H9 (cell line): Measurements from ENCODE around the gene VAV3. TPM values are rescaled to one million over a fixed set of nuclear protein-coding genes. Genes with fewer than 3 reads are reported as not detected.

ENCODE experiments used
- DNase-seq: peaks from one replicate; pipeline ENCODE4 v3.0.0-alpha.2; 2017
- H2AFZ ChIP-seq: one replicate; pipeline ENCODE4 v1.6.1; 2013; ENCODE audit warnings: mild to moderate bottlenecking, low read length, control low read depth, moderate library complexity
- H2AK5ac ChIP-seq: 2 replicates; pipeline ENCODE4 v1.6.1; 2013; ENCODE audit warnings: low read length, control low read depth, mixed read lengths; ENCODE audit not compliant: insufficient read length
- H2BK120ac ChIP-seq: one replicate; pipeline ENCODE4 v1.6.1; 2013; ENCODE audit warnings: low read depth, mild to moderate bottlenecking, low read length, control low read depth, inconsistent platforms; ENCODE audit not compliant: poor library complexity, severe bottlenecking
- H2BK12ac ChIP-seq: 2 replicates; pipeline ENCODE4 v1.6.1; 2013; ENCODE audit warnings: low read length, control low read depth, mixed read lengths, low read depth; ENCODE audit not compliant: insufficient read length
- H2BK15ac ChIP-seq: 2 replicates; pipeline ENCODE4 v1.6.1; 2013; ENCODE audit warnings: low read depth, low read length, control low read depth
- H2BK20ac ChIP-seq: one replicate; pipeline ENCODE4 v1.6.1; 2013; ENCODE audit warnings: low read depth, mild to moderate bottlenecking, low read length, control low read depth, inconsistent platforms; ENCODE audit not compliant: poor library complexity, severe bottlenecking
- H2BK5ac ChIP-seq: 2 replicates; pipeline ENCODE4 v1.6.1; 2013; ENCODE audit warnings: low read length, control low read depth, mixed read lengths; ENCODE audit not compliant: insufficient read length
- H3K14ac ChIP-seq: 2 replicates; pipeline ENCODE4 v1.6.1; 2013; ENCODE audit warnings: low read length, control low read depth; ENCODE audit not compliant: insufficient read depth
- H3K18ac ChIP-seq: 2 replicates; pipeline ENCODE4 v1.6.1; 2013; ENCODE audit warnings: low read depth, mild to moderate bottlenecking, mixed read lengths, low read length, control low read depth; ENCODE audit not compliant: insufficient read length
- H3K23ac ChIP-seq: 2 replicates; pipeline ENCODE4 v1.6.1; 2013; ENCODE audit warnings: low read length, control low read depth, mixed read lengths, low read depth; ENCODE audit not compliant: insufficient read length
- H3K23me2 ChIP-seq: 2 replicates; pipeline ENCODE4 v1.6.1; 2013; ENCODE audit warnings: low read depth, mild to moderate bottlenecking, mixed read lengths, low read length, control low read depth; ENCODE audit not compliant: insufficient read length, poor library complexity, severe bottlenecking
- H3K27ac ChIP-seq: 2 replicates; pipeline ENCODE4 v1.5.1; 2013; ENCODE audit warnings: low read length, control low read depth, mixed read lengths, low read depth; ENCODE audit not compliant: insufficient read length
- H3K27me3 ChIP-seq: 2 replicates; pipeline ENCODE4 v1.6.1; 2013; ENCODE audit warnings: low read length, control low read depth, inconsistent platforms; ENCODE audit not compliant: insufficient read depth
- H3K4ac ChIP-seq: 2 replicates; pipeline ENCODE4 v1.6.1; 2013; ENCODE audit warnings: low read depth, mild to moderate bottlenecking, control low read depth, inconsistent platforms, low read length, moderate library complexity
- H3K4me1 ChIP-seq: 2 replicates; pipeline ENCODE4 v1.6.1; 2013; ENCODE audit warnings: low read length, control low read depth, inconsistent platforms; ENCODE audit not compliant: insufficient read depth
- H3K4me2 ChIP-seq: 2 replicates; pipeline ENCODE4 v1.6.1; 2013; ENCODE audit warnings: low read length, control low read depth, mixed read lengths; ENCODE audit not compliant: insufficient read length, insufficient read depth
- H3K56ac ChIP-seq: 2 replicates; pipeline ENCODE4 v1.6.1; 2013; ENCODE audit warnings: low read depth, mild to moderate bottlenecking, mixed read lengths, low read length, control low read depth; ENCODE audit not compliant: insufficient read length
- H3K79me1 ChIP-seq: 2 replicates; pipeline ENCODE4 v1.6.1; 2013; ENCODE audit warnings: low read depth, mild to moderate bottlenecking, moderate library complexity, low read length, control low read depth, inconsistent platforms; ENCODE audit not compliant: insufficient read depth, poor library complexity, severe bottlenecking
- H3K79me2 ChIP-seq: 2 replicates; pipeline ENCODE4 v1.6.1; 2013; ENCODE audit warnings: low read length, control low read depth, inconsistent platforms; ENCODE audit not compliant: insufficient read depth
- H3K9ac ChIP-seq: 2 replicates; pipeline ENCODE4 v1.6.1; 2013; ENCODE audit warnings: low read length, control low read depth, mixed read lengths; ENCODE audit not compliant: insufficient read length; ENCODE audit errors: extremely low read depth
- H3K9me3 ChIP-seq: one replicate; pipeline ENCODE4 v1.6.1; 2013; ENCODE audit warnings: low read depth, low read length, inconsistent platforms; ENCODE audit not compliant: control insufficient read depth
- H3T11ph ChIP-seq: one replicate; pipeline ENCODE4 v1.6.1; 2013; ENCODE audit warnings: mild to moderate bottlenecking, low read length, control low read depth, inconsistent platforms
- H4K20me1 ChIP-seq: one replicate; pipeline ENCODE4 v1.6.1; 2013; ENCODE audit not compliant: control insufficient read depth, insufficient read length, insufficient read depth
- H4K5ac ChIP-seq: 2 replicates; pipeline ENCODE4 v1.6.1; 2013; ENCODE audit warnings: low read depth, mild to moderate bottlenecking, mixed read lengths, low read length, control low read depth; ENCODE audit not compliant: insufficient read length
- H4K8ac ChIP-seq: replicated peaks from 2 replicates; pipeline ENCODE4 v1.6.1; 2013; ENCODE audit warnings: low read length, control low read depth, mixed read lengths, low read depth; ENCODE audit not compliant: insufficient read length
- H4K91ac ChIP-seq: 2 replicates; pipeline ENCODE4 v1.6.1; 2013; ENCODE audit warnings: low read depth, mild to moderate bottlenecking, moderate library complexity, mixed read lengths, low read length, control low read depth; ENCODE audit not compliant: insufficient read length
- H3K27ac Mint-ChIP-seq, 3 experiments: 2 replicates in 2 of 3; 3 replicates in 1 of 3; pipeline ENCODE4 v1.8.0; 2020 to 2021; ENCODE audit warnings: mixed read lengths in 3 of 3, mild to moderate bottlenecking in 1 of 3, moderate library complexity in 1 of 3
- H3K27me3 Mint-ChIP-seq: 2 replicates; pipeline ENCODE4 v1.8.0; 2021; ENCODE audit warnings: low read depth, mild to moderate bottlenecking, moderate library complexity, mixed read lengths
- H3K36me3 Mint-ChIP-seq, 3 experiments: 2 replicates in 2 of 3; 3 replicates in 1 of 3; pipeline ENCODE4 v1.8.0; 2020 to 2021; ENCODE audit warnings: low read depth in 3 of 3, mixed read lengths in 3 of 3; ENCODE audit not compliant: insufficient read depth in 1 of 3
- H3K4me1 Mint-ChIP-seq, 2 experiments: 2 replicates each; pipeline ENCODE4 v1.8.0; 2020; ENCODE audit warnings: mixed read lengths in 2 of 2
- H3K4me3 Mint-ChIP-seq, 2 experiments: 2 replicates in 1 of 2; 3 replicates in 1 of 2; pipeline ENCODE4 v1.8.0; 2020 to 2021; ENCODE audit warnings: mild to moderate bottlenecking in 2 of 2, mixed read lengths in 2 of 2, moderate library complexity in 1 of 2
- H3K9me3 Mint-ChIP-seq, 2 experiments: 2 replicates in 1 of 2; 3 replicates in 1 of 2; pipeline ENCODE4 v1.8.0; 2020; ENCODE audit warnings: mild to moderate bottlenecking in 2 of 2, mixed read lengths in 2 of 2, moderate library complexity in 1 of 2
- CTCF ChIP-seq: fragments of 200-600 bp; sonication (generic); conservative IDR thresholded peaks from 3 replicates; pipeline ENCODE4 v1.8.0; 2021; ENCODE audit warnings: antibody characterized with exemption, mild to moderate bottlenecking
- WGBS: extraction: QIAGEN DNeasy Blood & Tissue Kit; methylation state at CpG from one replicate; pipeline ENCODE4 v1.1.7; 2013; ENCODE audit warnings: missing lambda C conversion rate, low lambda C conversion rate, mixed read lengths; ENCODE audit not compliant: insufficient read length; ENCODE audit errors: extremely low coverage; 5-methylcytosine and 5-hydroxymethylcytosine counted together
- total RNA-seq: library from RNA; stranded (reverse); gene quantifications from 2 replicates; pipeline ENCODE4 v1.2.1, GENCODE V29; 2021

VAV3 gene
- total RNA-seq, 1 experiment from 2014 or later: 5.1 TPM

DNA sequence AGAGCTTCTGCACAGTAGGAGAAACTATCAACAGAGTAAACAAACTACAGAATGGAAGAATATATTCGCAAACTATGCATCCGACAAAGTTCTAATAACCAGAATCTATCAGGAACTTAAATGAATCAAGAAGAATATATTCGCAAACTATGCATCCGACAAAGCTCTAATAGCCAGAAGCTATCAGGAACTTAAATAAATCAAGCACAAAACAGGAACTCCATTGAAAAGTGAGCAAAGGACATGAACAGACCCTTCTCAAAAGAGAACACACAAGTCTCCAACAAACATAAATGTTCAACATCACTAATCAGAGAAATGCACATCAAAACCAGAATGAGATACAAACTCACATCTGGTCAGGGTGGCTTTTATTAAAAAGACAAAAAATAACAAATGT, 126.9 kb downstream of the VAV3 start:
- H2AK5ac ChIP-seq: no peak overlapping the region
- no peaks in the 10 kb centered on the region for H3K27me3 Mint-ChIP-seq
- H4K8ac ChIP-seq: no peak overlapping the region
- H3K27ac ChIP-seq: no peak overlapping the region
- H3K9ac ChIP-seq: no peak overlapping the region
- WGBS: no CpG with 5 or more reads among the region's 4 CpGs
- H2BK120ac ChIP-seq: no peak overlapping the region
- H3K4ac ChIP-seq: no peak overlapping the region
- no peak overlapping the region for H2BK12ac ChIP-seq
- no peak overlapping the region for H3K4me2 ChIP-seq
- H3K56ac ChIP-seq: no peak overlapping the region
- no peaks in the 10 kb centered on the region for H4K20me1 ChIP-seq
- H3K23me2 ChIP-seq: no peaks in the 10 kb centered on the region
- H3K18ac ChIP-seq: no peak overlapping the region
- no peak overlapping the region for H4K91ac ChIP-seq
- H3K4me1 ChIP-seq: 0 out of 2 replicates have a peak, but pooled peaks cover 2% of the 10 kb centered on the region
- H3K9me3 ChIP-seq: no peaks in the 10 kb centered on the region
- no peak for DNase-seq
- H3K79me2 ChIP-seq: no peaks in the 10 kb centered on the region; the same call in 1 of the 2 replicates
- no peak overlapping the region for H2AFZ ChIP-seq
- no peak overlapping the region for H3K23ac ChIP-seq
- H3K36me3 Mint-ChIP-seq: peaks cover 0 to 8% (median 4%) of the 10 kb centered on the region in 3 experiments; a peak in 4 of 7 replicates
- H3K4me3 Mint-ChIP-seq: no peak overlapping the region
- H3K14ac ChIP-seq: no peak overlapping the region
- no peak overlapping the region for H3T11ph ChIP-seq
- no peaks in the 10 kb centered on the region for H3K27me3 ChIP-seq
- peaks cover 8 to 9% of the 10 kb centered on the region in 2 experiments; a peak in 4 of 5 replicates for H3K9me3 Mint-ChIP-seq
- no peak overlapping the region for H3K27ac Mint-ChIP-seq
- no peak overlapping the region for H2BK5ac ChIP-seq
- no peak overlapping the region for H2BK15ac ChIP-seq
- no peaks in the 10 kb centered on the region for H3K79me1 ChIP-seq
- TF ChIP-seq CTCF: no peak
- no peak overlapping the region for H2BK20ac ChIP-seq
- H3K4me1 Mint-ChIP-seq: peaks cover 6 to 8% of the 10 kb centered on the region in 2 experiments; a peak in 3 of 4 replicates
- H4K5ac ChIP-seq: no peak overlapping the region
